H9 (cell line): ENCODE measurements around the gene TRMT44. TPM values are rescaled to one million over a fixed set of nuclear protein-coding genes. Genes with fewer than 3 reads are reported as not detected.

ENCODE experiments used
- DNase-seq: peaks from one replicate; pipeline ENCODE4 v3.0.0-alpha.2; 2017
- H2AFZ ChIP-seq: one replicate; pipeline ENCODE4 v1.6.1; 2013; ENCODE audit warnings: mild to moderate bottlenecking, low read length, control low read depth, moderate library complexity
- H2AK5ac ChIP-seq: 2 replicates; pipeline ENCODE4 v1.6.1; 2013; ENCODE audit warnings: low read length, control low read depth, mixed read lengths; ENCODE audit not compliant: insufficient read length
- H2BK120ac ChIP-seq: one replicate; pipeline ENCODE4 v1.6.1; 2013; ENCODE audit warnings: low read depth, mild to moderate bottlenecking, low read length, control low read depth, inconsistent platforms; ENCODE audit not compliant: poor library complexity, severe bottlenecking
- H2BK12ac ChIP-seq: 2 replicates; pipeline ENCODE4 v1.6.1; 2013; ENCODE audit warnings: low read length, control low read depth, mixed read lengths, low read depth; ENCODE audit not compliant: insufficient read length
- H2BK15ac ChIP-seq: 2 replicates; pipeline ENCODE4 v1.6.1; 2013; ENCODE audit warnings: low read depth, low read length, control low read depth
- H2BK20ac ChIP-seq: one replicate; pipeline ENCODE4 v1.6.1; 2013; ENCODE audit warnings: low read depth, mild to moderate bottlenecking, low read length, control low read depth, inconsistent platforms; ENCODE audit not compliant: poor library complexity, severe bottlenecking
- H2BK5ac ChIP-seq: 2 replicates; pipeline ENCODE4 v1.6.1; 2013; ENCODE audit warnings: low read length, control low read depth, mixed read lengths; ENCODE audit not compliant: insufficient read length
- H3K14ac ChIP-seq: 2 replicates; pipeline ENCODE4 v1.6.1; 2013; ENCODE audit warnings: low read length, control low read depth; ENCODE audit not compliant: insufficient read depth
- H3K18ac ChIP-seq: 2 replicates; pipeline ENCODE4 v1.6.1; 2013; ENCODE audit warnings: low read depth, mild to moderate bottlenecking, mixed read lengths, low read length, control low read depth; ENCODE audit not compliant: insufficient read length
- H3K23ac ChIP-seq: 2 replicates; pipeline ENCODE4 v1.6.1; 2013; ENCODE audit warnings: low read length, control low read depth, mixed read lengths, low read depth; ENCODE audit not compliant: insufficient read length
- H3K23me2 ChIP-seq: 2 replicates; pipeline ENCODE4 v1.6.1; 2013; ENCODE audit warnings: low read depth, mild to moderate bottlenecking, mixed read lengths, low read length, control low read depth; ENCODE audit not compliant: insufficient read length, poor library complexity, severe bottlenecking
- H3K27ac ChIP-seq: 2 replicates; pipeline ENCODE4 v1.5.1; 2013; ENCODE audit warnings: low read length, control low read depth, mixed read lengths, low read depth; ENCODE audit not compliant: insufficient read length
- H3K27me3 ChIP-seq: 2 replicates; pipeline ENCODE4 v1.6.1; 2013; ENCODE audit warnings: low read length, control low read depth, inconsistent platforms; ENCODE audit not compliant: insufficient read depth
- H3K4ac ChIP-seq: 2 replicates; pipeline ENCODE4 v1.6.1; 2013; ENCODE audit warnings: low read depth, mild to moderate bottlenecking, control low read depth, inconsistent platforms, low read length, moderate library complexity
- H3K4me1 ChIP-seq: 2 replicates; pipeline ENCODE4 v1.6.1; 2013; ENCODE audit warnings: low read length, control low read depth, inconsistent platforms; ENCODE audit not compliant: insufficient read depth
- H3K4me2 ChIP-seq: 2 replicates; pipeline ENCODE4 v1.6.1; 2013; ENCODE audit warnings: low read length, control low read depth, mixed read lengths; ENCODE audit not compliant: insufficient read length, insufficient read depth
- H3K56ac ChIP-seq: 2 replicates; pipeline ENCODE4 v1.6.1; 2013; ENCODE audit warnings: low read depth, mild to moderate bottlenecking, mixed read lengths, low read length, control low read depth; ENCODE audit not compliant: insufficient read length
- H3K79me1 ChIP-seq: 2 replicates; pipeline ENCODE4 v1.6.1; 2013; ENCODE audit warnings: low read depth, mild to moderate bottlenecking, moderate library complexity, low read length, control low read depth, inconsistent platforms; ENCODE audit not compliant: insufficient read depth, poor library complexity, severe bottlenecking
- H3K79me2 ChIP-seq: 2 replicates; pipeline ENCODE4 v1.6.1; 2013; ENCODE audit warnings: low read length, control low read depth, inconsistent platforms; ENCODE audit not compliant: insufficient read depth
- H3K9ac ChIP-seq: 2 replicates; pipeline ENCODE4 v1.6.1; 2013; ENCODE audit warnings: low read length, control low read depth, mixed read lengths; ENCODE audit not compliant: insufficient read length; ENCODE audit errors: extremely low read depth
- H3K9me3 ChIP-seq: one replicate; pipeline ENCODE4 v1.6.1; 2013; ENCODE audit warnings: low read depth, low read length, inconsistent platforms; ENCODE audit not compliant: control insufficient read depth
- H3T11ph ChIP-seq: one replicate; pipeline ENCODE4 v1.6.1; 2013; ENCODE audit warnings: mild to moderate bottlenecking, low read length, control low read depth, inconsistent platforms
- H4K20me1 ChIP-seq: one replicate; pipeline ENCODE4 v1.6.1; 2013; ENCODE audit not compliant: control insufficient read depth, insufficient read length, insufficient read depth
- H4K5ac ChIP-seq: 2 replicates; pipeline ENCODE4 v1.6.1; 2013; ENCODE audit warnings: low read depth, mild to moderate bottlenecking, mixed read lengths, low read length, control low read depth; ENCODE audit not compliant: insufficient read length
- H4K8ac ChIP-seq: replicated peaks from 2 replicates; pipeline ENCODE4 v1.6.1; 2013; ENCODE audit warnings: low read length, control low read depth, mixed read lengths, low read depth; ENCODE audit not compliant: insufficient read length
- H4K91ac ChIP-seq: 2 replicates; pipeline ENCODE4 v1.6.1; 2013; ENCODE audit warnings: low read depth, mild to moderate bottlenecking, moderate library complexity, mixed read lengths, low read length, control low read depth; ENCODE audit not compliant: insufficient read length
- H3K27ac Mint-ChIP-seq, 3 experiments: 2 replicates in 2 of 3; 3 replicates in 1 of 3; pipeline ENCODE4 v1.8.0; 2020 to 2021; ENCODE audit warnings: mixed read lengths in 3 of 3, mild to moderate bottlenecking in 1 of 3, moderate library complexity in 1 of 3
- H3K27me3 Mint-ChIP-seq: 2 replicates; pipeline ENCODE4 v1.8.0; 2021; ENCODE audit warnings: low read depth, mild to moderate bottlenecking, moderate library complexity, mixed read lengths
- H3K36me3 Mint-ChIP-seq, 3 experiments: 2 replicates in 2 of 3; 3 replicates in 1 of 3; pipeline ENCODE4 v1.8.0; 2020 to 2021; ENCODE audit warnings: low read depth in 3 of 3, mixed read lengths in 3 of 3; ENCODE audit not compliant: insufficient read depth in 1 of 3
- H3K4me1 Mint-ChIP-seq, 2 experiments: 2 replicates each; pipeline ENCODE4 v1.8.0; 2020; ENCODE audit warnings: mixed read lengths in 2 of 2
- H3K4me3 Mint-ChIP-seq, 2 experiments: 2 replicates in 1 of 2; 3 replicates in 1 of 2; pipeline ENCODE4 v1.8.0; 2020 to 2021; ENCODE audit warnings: mild to moderate bottlenecking in 2 of 2, mixed read lengths in 2 of 2, moderate library complexity in 1 of 2
- H3K9me3 Mint-ChIP-seq, 2 experiments: 2 replicates in 1 of 2; 3 replicates in 1 of 2; pipeline ENCODE4 v1.8.0; 2020; ENCODE audit warnings: mild to moderate bottlenecking in 2 of 2, mixed read lengths in 2 of 2, moderate library complexity in 1 of 2
- WGBS: extraction: QIAGEN DNeasy Blood & Tissue Kit; methylation state at CpG from one replicate; pipeline ENCODE4 v1.1.7; 2013; ENCODE audit warnings: missing lambda C conversion rate, low lambda C conversion rate, mixed read lengths; ENCODE audit not compliant: insufficient read length; ENCODE audit errors: extremely low coverage; 5-methylcytosine and 5-hydroxymethylcytosine counted together
- total RNA-seq: library from RNA; stranded (reverse); gene quantifications from 2 replicates; pipeline ENCODE4 v1.2.1, GENCODE V29; 2021
- TF ChIP-seq, protein P1 (sequence below): fragments of 200-600 bp; sonication (generic); conservative IDR thresholded peaks from 3 replicates; pipeline ENCODE4 v1.8.0; 2021; ENCODE audit warnings: antibody characterized with exemption, mild to moderate bottlenecking

The TRMT44 gene
- total RNA-seq, 1 experiment from 2014 or later = 22.8 TPM

DNA sequence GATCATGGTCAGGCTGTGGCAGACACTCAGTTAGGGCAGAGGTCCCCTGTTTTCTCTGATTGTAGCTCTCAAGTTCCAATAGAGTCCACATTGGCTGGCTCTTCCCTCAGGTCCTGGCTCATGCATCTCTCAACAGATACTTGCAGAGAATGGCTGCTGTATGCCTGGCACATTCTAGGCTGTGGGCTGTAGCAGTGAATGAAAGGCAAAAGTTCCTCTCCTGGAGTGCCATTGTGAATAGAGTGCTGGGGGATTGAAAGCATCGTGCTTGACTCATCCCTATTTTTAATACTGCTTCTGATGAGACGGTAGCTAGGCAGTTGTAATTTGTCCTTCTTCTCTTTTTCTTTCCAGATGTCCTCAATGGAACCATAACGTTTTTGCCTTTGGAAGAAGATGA is 5.5 kb downstream of the TRMT44 start:
- Histone ChIP-seq H3K79me2 (peaks cover 17% of the 10 kb centered on the region; the same call in 1 of the 2 replicates), H4K91ac (no peak overlapping the region), H3K4me2 (no peak overlapping the region), H3K27ac (no peak overlapping the region), H2BK120ac (no peak overlapping the region), H2BK5ac (no peak overlapping the region), H4K8ac (no peak overlapping the region), H3K9me3 (no peaks in the 10 kb centered on the region), H3K4ac (no peak overlapping the region), H3K79me1 (peaks cover 6% of the 10 kb centered on the region), H2BK15ac (no peak overlapping the region), H3K23me2 (peaks cover 3% of the 10 kb centered on the region), H2AFZ (no peak overlapping the region), H3K14ac (no peak overlapping the region), H3K4me1 (peaks cover 5% of the 10 kb centered on the region; the same call in 1 of the 2 replicates), H3K27me3 (no peaks in the 10 kb centered on the region), H2BK20ac (no peak overlapping the region), H2BK12ac (no peak overlapping the region), H3K23ac (no peak overlapping the region), H4K5ac (no peak overlapping the region), H3K18ac (no peak overlapping the region), H3K56ac (no peak overlapping the region), H3T11ph (no peak overlapping the region), H4K20me1 (no peaks in the 10 kb centered on the region), H3K9ac (no peak overlapping the region), H2AK5ac (no peak overlapping the region)
- H3K36me3 Mint-ChIP-seq = peaks cover 6 to 19% (median 15%) of the 10 kb centered on the region in 3 experiments; a peak in 5 of 7 replicates
- DNase-seq = no peak
- no peak overlapping the region for H3K4me3 Mint-ChIP-seq
- H3K4me1 Mint-ChIP-seq = peaks cover 18% of the 10 kb centered on the region in 2 experiments
- no peaks in the 10 kb centered on the region for H3K9me3 Mint-ChIP-seq
- no peak overlapping the region; a peak in 1 of 7 replicates for H3K27ac Mint-ChIP-seq
- TF ChIP-seq, protein P1, sequence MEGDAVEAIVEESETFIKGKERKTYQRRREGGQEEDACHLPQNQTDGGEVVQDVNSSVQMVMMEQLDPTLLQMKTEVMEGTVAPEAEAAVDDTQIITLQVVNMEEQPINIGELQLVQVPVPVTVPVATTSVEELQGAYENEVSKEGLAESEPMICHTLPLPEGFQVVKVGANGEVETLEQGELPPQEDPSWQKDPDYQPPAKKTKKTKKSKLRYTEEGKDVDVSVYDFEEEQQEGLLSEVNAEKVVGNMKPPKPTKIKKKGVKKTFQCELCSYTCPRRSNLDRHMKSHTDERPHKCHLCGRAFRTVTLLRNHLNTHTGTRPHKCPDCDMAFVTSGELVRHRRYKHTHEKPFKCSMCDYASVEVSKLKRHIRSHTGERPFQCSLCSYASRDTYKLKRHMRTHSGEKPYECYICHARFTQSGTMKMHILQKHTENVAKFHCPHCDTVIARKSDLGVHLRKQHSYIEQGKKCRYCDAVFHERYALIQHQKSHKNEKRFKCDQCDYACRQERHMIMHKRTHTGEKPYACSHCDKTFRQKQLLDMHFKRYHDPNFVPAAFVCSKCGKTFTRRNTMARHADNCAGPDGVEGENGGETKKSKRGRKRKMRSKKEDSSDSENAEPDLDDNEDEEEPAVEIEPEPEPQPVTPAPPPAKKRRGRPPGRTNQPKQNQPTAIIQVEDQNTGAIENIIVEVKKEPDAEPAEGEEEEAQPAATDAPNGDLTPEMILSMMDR = no peak
- no CpG with 5 or more reads among the region's 3 CpGs for WGBS
- no peaks in the 10 kb centered on the region for H3K27me3 Mint-ChIP-seq
